ENCODE data around the gene CCDC13. TPM values are rescaled to one million over a fixed set of nuclear protein-coding genes. Genes with fewer than 3 reads are reported as not detected.

The CCDC13 gene
- under 1 TPM in 4 of 6 experiments, not detected in 2; 0.17 to 0.47 (median 0.30) TPM for total RNA-seq (2021; fragmentation: NEBNext Ultra II Directional; extraction: Animal tissue kit (Norgen Biotek cat#: 25700))
- long read RNA-seq: 0 reads

GRCh38 chr3:42772670-42773408, at the start of gene CCDC13:
Gene CCDC13, minus strand, starts transcription at chr3:42773253. Its CDS starts 14,908 bp downstream, at chr3:42758345.
- Mint-ChIP-seq H3K27me3 (ENCODE audit: insufficient read depth) (peaks cover 7% of the 10 kb centered on the region; the same call in 1 of the 2 replicates), H3K36me3 (ENCODE audit: low read depth) (peaks cover 10% of the 10 kb centered on the region; the same call in 1 of the 2 replicates), H3K4me3 (peak within 1 kb of the TSS; percentile 93), H3K9me3 (peaks cover 7% of the 10 kb centered on the region), H3K4me1 (ENCODE audit: low read depth) (peaks cover 14% of the 10 kb centered on the region), H3K27ac (peak within 1 kb of the TSS; percentile 80)
- DNase-seq: peak; percentile 87
- TF ChIP-seq CTCF (IDR thresholded peaks at IDR 0.05): no peak

- no peak for DNase-seq
- Mint-ChIP-seq H3K27me3 (ENCODE audit: insufficient read depth) (peaks cover 22% of the 10 kb centered on the region), H3K27ac (no peak overlapping the region), H3K9me3 (no peaks in the 10 kb centered on the region), H3K36me3 (ENCODE audit: low read depth) (peaks cover 3% of the 10 kb centered on the region; the same call in 1 of the 2 replicates), H3K4me3 (peak overlapping the region; percentile 41; the same call in 1 of the 2 replicates), H3K4me1 (ENCODE audit: low read depth) (peaks cover 18% of the 10 kb centered on the region)
- TF ChIP-seq CTCF (IDR thresholded peaks at IDR 0.05): no peak
Measured at GRCh38 chr3:42822828-42823227, 49.8 kb upstream of the CCDC13 start.

- Mint-ChIP-seq H3K4me1 (ENCODE audit: low read depth) (peaks cover 18% of the 10 kb centered on the region), H3K4me3 (no peak overlapping the region), H3K27ac (no peak overlapping the region), H3K9me3 (no peaks in the 10 kb centered on the region), H3K36me3 (ENCODE audit: low read depth) (peaks cover 3% of the 10 kb centered on the region; the same call in 1 of the 2 replicates), H3K27me3 (ENCODE audit: insufficient read depth) (peaks cover 15% of the 10 kb centered on the region)
- no peak for TF ChIP-seq CTCF (IDR thresholded peaks at IDR 0.05)
- no peak for DNase-seq
Measured at GRCh38 chr3:42820746-42821051, 47.6 kb upstream of the CCDC13 start.

GRCh38 chr3:42819351-42819965, 46.4 kb upstream of the CCDC13 start:
- H3K27ac Mint-ChIP-seq: no peak overlapping the region

GRCh38 chr3:42815826-42816225, 42.8 kb upstream of the CCDC13 start:
- Mint-ChIP-seq H3K4me3 (no peak overlapping the region), H3K36me3 (ENCODE audit: low read depth) (no peaks in the 10 kb centered on the region), H3K4me1 (ENCODE audit: low read depth) (peaks cover 11% of the 10 kb centered on the region; the same call in 1 of the 2 replicates), H3K9me3 (no peaks in the 10 kb centered on the region), H3K27ac (no peak overlapping the region), H3K27me3 (ENCODE audit: insufficient read depth) (peaks cover 33% of the 10 kb centered on the region)
- no peak for DNase-seq
- TF ChIP-seq CTCF (IDR thresholded peaks at IDR 0.05): no peak

More at GRCh38 chr3:42819351-42819965, 46.4 kb upstream of the CCDC13 start:
- no peak for DNase-seq
- Mint-ChIP-seq H3K9me3 (no peaks in the 10 kb centered on the region), H3K36me3 (ENCODE audit: low read depth) (peaks cover 3% of the 10 kb centered on the region; the same call in 1 of the 2 replicates), H3K4me1 (ENCODE audit: low read depth) (peaks cover 23% of the 10 kb centered on the region), H3K27me3 (ENCODE audit: insufficient read depth) (peaks cover 18% of the 10 kb centered on the region), H3K4me3 (no peak overlapping the region)
- 0 out of 2 replicates have a peak, but pooled peaks have one; percentile 8 for TF ChIP-seq CTCF (IDR thresholded peaks at IDR 0.05)

All from HFFc6 (cell line).